Thymus (tissue), 11 donors: ENCODE measurements around the gene BARHL1. TPM values are rescaled to one million over a fixed set of nuclear protein-coding genes. Genes with fewer than 3 reads are reported as not detected.

ENCODE experiments used
- DNase-seq, 9 donors: peaks; one replicate each; pipeline ENCODE4 v3.0.0-alpha.2; 2013; ENCODE audit warnings: low spot score in 9 of 9, low read depth in 6 of 9, missing footprints in 1 of 9
- H3K27ac ChIP-seq, 2 donors: one replicate each; pipeline ENCODE4 v1.5.1; 2013; ENCODE audit warnings: control low read depth in 1 of 2, low read depth in 1 of 2, low read length in 1 of 2, mild to moderate bottlenecking in 1 of 2, moderate library complexity in 1 of 2
- H3K27me3 ChIP-seq, 2 donors: one replicate each; pipeline ENCODE4 v1.5.1; 2013; ENCODE audit warnings: low read length in 1 of 2; ENCODE audit not compliant: control insufficient read depth in 2 of 2, insufficient read depth in 1 of 2
- H3K36me3 ChIP-seq, 2 donors: one replicate each; pipeline ENCODE4 v1.5.1; 2013; ENCODE audit warnings: low read length in 1 of 2, mild to moderate bottlenecking in 1 of 2, moderate library complexity in 1 of 2; ENCODE audit not compliant: control insufficient read depth in 2 of 2, insufficient read depth in 2 of 2
- H3K4me1 ChIP-seq, 2 donors: one replicate each; pipeline ENCODE4 v1.5.1; 2013; ENCODE audit warnings: low read length in 2 of 2; ENCODE audit not compliant: control insufficient read depth in 2 of 2, insufficient read depth in 2 of 2
- H3K4me3 ChIP-seq, 2 donors: one replicate each; pipeline ENCODE4 v1.5.1; 2013; ENCODE audit warnings: low read length in 2 of 2, control low read depth in 1 of 2, mild to moderate bottlenecking in 1 of 2
- H3K9me3 ChIP-seq, 2 donors: one replicate each; pipeline ENCODE4 v1.5.1; 2013; ENCODE audit warnings: low read length in 1 of 2, mild to moderate bottlenecking in 1 of 2; ENCODE audit not compliant: control insufficient read depth in 2 of 2, insufficient read depth in 1 of 2
- WGBS: extraction: QIAGEN DNeasy Blood & Tissue Kit; methylation state at CpG from one replicate; pipeline ENCODE4 v1.1.7; 2013; 5-methylcytosine and 5-hydroxymethylcytosine counted together
- polyA plus RNA-seq: library from polyadenylated mRNA; stranded (reverse); fragments of 200-250 nt; gene quantifications from one replicate; pipeline ENCODE4 v1.2.3, GENCODE V29; 2013
- total RNA-seq: library from RNA; stranded (reverse); fragments of 120-200 nt; gene quantifications from one replicate; pipeline ENCODE4 v1.2.4, GENCODE V29; 2013
- donor health status: healthy.

BARHL1 gene
- total and polyA plus RNA-seq, 2 donors: 0.11 TPM; not detected in 1

GRCh38 chr9:132588501-132589147 lies 6.2 kb downstream of the BARHL1 start:
- no peak for DNase-seq
- Histone ChIP-seq H3K9me3 (peaks cover 0 to 5% of the 10 kb centered on the region in 2 donors), H3K27me3 (peaks cover 83 to 97% of the 10 kb centered on the region in 2 donors), H3K4me3 (no peak overlapping the region), H3K27ac (no peak overlapping the region), H3K4me1 (no peaks in the 10 kb centered on the region), H3K36me3 (no peaks in the 10 kb centered on the region)
- WGBS: 16% methylated on average over 28 of the region's 28 CpGs

DNA sequence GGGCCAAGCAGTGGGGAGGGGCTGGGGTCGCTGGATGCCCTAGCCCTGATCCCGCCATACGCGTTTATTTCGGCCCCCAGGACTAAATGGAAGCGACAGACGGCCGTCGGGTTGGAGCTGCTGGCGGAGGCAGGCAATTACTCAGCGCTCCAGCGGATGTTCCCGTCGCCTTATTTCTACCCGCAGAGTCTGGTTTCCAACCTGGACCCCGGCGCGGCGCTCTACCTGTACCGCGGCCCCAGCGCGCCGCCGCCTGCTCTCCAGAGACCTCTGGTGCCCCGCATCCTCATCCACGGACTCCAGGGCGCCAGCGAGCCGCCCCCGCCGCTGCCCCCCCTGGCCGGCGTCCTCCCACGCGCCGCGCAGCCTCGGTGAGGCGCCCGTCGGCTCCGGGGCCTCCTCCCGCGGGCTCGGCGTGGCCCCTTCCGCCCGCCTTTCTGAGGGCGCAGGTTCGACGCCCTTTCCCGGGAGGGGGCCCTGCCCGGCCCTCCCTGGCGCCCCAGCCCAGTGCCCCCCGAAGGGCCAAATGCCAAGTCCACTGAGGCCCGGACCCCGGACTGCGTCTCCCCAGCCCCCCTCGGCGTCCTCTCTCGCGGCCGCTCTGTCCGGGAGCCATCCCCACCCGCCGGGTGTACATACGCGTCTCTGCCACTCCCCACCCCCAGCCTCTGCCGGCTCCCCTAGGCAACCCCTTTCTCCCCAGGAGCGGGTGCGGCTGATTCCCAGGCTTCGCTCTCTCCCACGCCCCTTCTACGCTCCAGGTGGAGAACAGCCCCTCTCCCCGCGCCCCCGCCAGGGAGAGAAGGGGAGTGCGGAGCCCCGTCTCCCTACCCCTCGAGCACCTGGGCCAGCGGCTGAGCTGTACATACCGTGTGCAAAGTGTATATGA lies 7.0 kb downstream of the BARHL1 start:
- Histone ChIP-seq H3K9me3 (peaks cover 0 to 5% of the 10 kb centered on the region in 2 donors), H3K27me3 (peaks cover 77 to 89% of the 10 kb centered on the region in 2 donors), H3K27ac (no peak overlapping the region), H3K36me3 (peaks cover 1 to 4% of the 10 kb centered on the region in 2 donors), H3K4me3 (no peak overlapping the region), H3K4me1 (no peaks in the 10 kb centered on the region)
- no peak for DNase-seq
- WGBS: 7% methylated on average over 83 of the region's 83 CpGs

DNA sequence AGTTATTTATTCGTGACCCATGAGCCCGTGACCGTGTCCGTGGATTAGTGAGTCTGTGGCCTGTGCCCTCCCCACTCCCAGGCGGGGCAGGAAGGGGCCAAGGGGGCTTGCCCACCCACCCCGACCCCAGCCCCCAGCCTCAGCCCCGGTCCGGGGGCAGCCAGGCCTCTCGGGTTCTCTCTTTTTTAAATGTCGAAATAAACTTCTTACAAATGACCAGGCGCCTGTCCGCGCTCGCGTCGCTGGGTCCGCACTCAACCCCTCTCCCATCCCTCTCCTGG lies 7.6 kb downstream of the BARHL1 start:
- peaks cover 6 to 7% of the 10 kb centered on the region in 2 donors for H3K36me3 ChIP-seq
- WGBS: 10% methylated on average over 17 of the region's 17 CpGs

GRCh38 chr9:132590318-132591182 lies 8.1 kb downstream of the BARHL1 start:
- Histone ChIP-seq H3K4me1 (no peaks in the 10 kb centered on the region), H3K27ac (no peak overlapping the region)

More for the DNA sequence above, 7.6 kb downstream of the BARHL1 start:
- H3K27me3 ChIP-seq: peaks cover 71 to 84% of the 10 kb centered on the region in 2 donors
- H3K27ac ChIP-seq: no peak overlapping the region
- H3K4me1 ChIP-seq: no peaks in the 10 kb centered on the region
- H3K9me3 ChIP-seq: peaks cover 0 to 5% of the 10 kb centered on the region in 2 donors
- no peak overlapping the region for H3K4me3 ChIP-seq
- no peak for DNase-seq

GRCh38 chr9:132591244-132591643 lies 8.8 kb downstream of the BARHL1 start:
- 28% methylated on average over 6 of the region's 6 CpGs for WGBS
- Histone ChIP-seq H3K4me1 (no peaks in the 10 kb centered on the region), H3K27me3 (peaks cover 58 to 71% of the 10 kb centered on the region in 2 donors), H3K9me3 (peaks cover 0 to 5% of the 10 kb centered on the region in 2 donors), H3K27ac (no peak overlapping the region), H3K36me3 (peaks cover 6 to 7% of the 10 kb centered on the region in 2 donors), H3K4me3 (no peak overlapping the region)
- DNase-seq: no peak

More at GRCh38 chr9:132590318-132591182, 8.1 kb downstream of the BARHL1 start:
- no peak for DNase-seq
- 5% methylated on average over 73 of the region's 73 CpGs for WGBS
- Histone ChIP-seq H3K9me3 (peaks cover 0 to 5% of the 10 kb centered on the region in 2 donors), H3K4me3 (no peak overlapping the region), H3K27me3 (peaks cover 65 to 78% of the 10 kb centered on the region in 2 donors), H3K36me3 (peaks cover 6 to 7% of the 10 kb centered on the region in 2 donors)

- no peaks in the 10 kb centered on the region for H3K4me1 ChIP-seq
- WGBS: 63% methylated on average over 9 of the region's 9 CpGs
These were observed 9.4 kb downstream of the BARHL1 start for GRCh38 chr9:132591751-132592314.

GRCh38 chr9:132592451-132592850 lies 10.0 kb downstream of the BARHL1 start:
- Histone ChIP-seq H3K4me1 (no peaks in the 10 kb centered on the region), H3K27ac (no peak overlapping the region), H3K4me3 (no peak overlapping the region), H3K9me3 (peaks cover 0 to 5% of the 10 kb centered on the region in 2 donors), H3K36me3 (peaks cover 6 to 7% of the 10 kb centered on the region in 2 donors), H3K27me3 (peaks cover 47 to 59% of the 10 kb centered on the region in 2 donors)
- 86% methylated on average over 8 of the region's 8 CpGs for WGBS
- DNase-seq: no peak

More at GRCh38 chr9:132591751-132592314, 9.4 kb downstream of the BARHL1 start:
- Histone ChIP-seq H3K9me3 (peaks cover 0 to 5% of the 10 kb centered on the region in 2 donors), H3K4me3 (no peak overlapping the region), H3K36me3 (peaks cover 6 to 7% of the 10 kb centered on the region in 2 donors), H3K27ac (no peak overlapping the region), H3K27me3 (peaks cover 53 to 65% of the 10 kb centered on the region in 2 donors)
- DNase-seq: no peak

DNA sequence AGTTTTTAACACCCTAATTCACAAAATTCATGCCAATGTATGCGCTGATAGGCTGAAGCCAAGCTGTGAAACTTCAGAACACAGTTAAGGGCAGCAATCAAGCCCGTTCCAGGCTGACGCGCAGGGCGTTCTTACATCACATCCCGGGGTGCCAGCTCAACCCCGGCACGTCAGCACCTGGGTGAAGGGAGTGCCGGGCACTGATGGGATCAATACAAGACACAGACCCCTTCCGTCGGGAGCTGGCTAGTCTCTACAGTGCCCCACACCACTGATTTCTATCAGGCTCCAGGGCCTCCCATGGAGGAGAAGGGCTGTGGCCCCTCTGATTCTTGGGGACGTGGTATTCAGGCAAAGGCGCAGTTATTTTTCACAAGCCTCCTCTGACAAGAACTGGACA lies 12.0 kb downstream of the BARHL1 start:
- Histone ChIP-seq H3K4me1 (no peaks in the 10 kb centered on the region), H3K27me3 (peaks cover 29 to 39% of the 10 kb centered on the region in 2 donors), H3K9me3 (peaks cover 0 to 5% of the 10 kb centered on the region in 2 donors), H3K27ac (no peak overlapping the region), H3K36me3 (peaks cover 6 to 7% of the 10 kb centered on the region in 2 donors), H3K4me3 (no peak overlapping the region)
- WGBS: 97% methylated on average over 13 of the region's 13 CpGs
- no peak for DNase-seq
